ENCODE results near the gene FXYD4.

DNA sequence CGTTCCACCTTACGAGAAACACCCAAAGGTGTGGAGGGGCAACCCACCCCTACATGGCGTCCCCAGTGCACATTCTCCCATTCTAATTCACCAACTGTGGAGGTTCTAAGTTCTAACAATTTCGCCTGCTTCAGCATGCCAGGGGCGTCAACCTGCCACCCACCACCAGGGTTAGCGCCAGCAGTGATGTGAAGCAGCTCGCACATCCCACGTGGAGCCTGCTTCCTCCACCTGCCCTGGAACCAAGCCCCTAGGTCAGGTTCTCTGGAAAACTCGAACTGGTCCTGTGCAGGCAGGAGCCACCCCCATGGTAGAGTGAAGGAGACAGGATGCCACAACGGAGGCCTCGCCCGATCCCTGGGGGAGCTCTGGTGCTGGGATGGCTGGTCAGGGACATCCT lies 33.3 kb upstream of the FXYD4 start:
- TF ChIP-seq, protein P1, sequence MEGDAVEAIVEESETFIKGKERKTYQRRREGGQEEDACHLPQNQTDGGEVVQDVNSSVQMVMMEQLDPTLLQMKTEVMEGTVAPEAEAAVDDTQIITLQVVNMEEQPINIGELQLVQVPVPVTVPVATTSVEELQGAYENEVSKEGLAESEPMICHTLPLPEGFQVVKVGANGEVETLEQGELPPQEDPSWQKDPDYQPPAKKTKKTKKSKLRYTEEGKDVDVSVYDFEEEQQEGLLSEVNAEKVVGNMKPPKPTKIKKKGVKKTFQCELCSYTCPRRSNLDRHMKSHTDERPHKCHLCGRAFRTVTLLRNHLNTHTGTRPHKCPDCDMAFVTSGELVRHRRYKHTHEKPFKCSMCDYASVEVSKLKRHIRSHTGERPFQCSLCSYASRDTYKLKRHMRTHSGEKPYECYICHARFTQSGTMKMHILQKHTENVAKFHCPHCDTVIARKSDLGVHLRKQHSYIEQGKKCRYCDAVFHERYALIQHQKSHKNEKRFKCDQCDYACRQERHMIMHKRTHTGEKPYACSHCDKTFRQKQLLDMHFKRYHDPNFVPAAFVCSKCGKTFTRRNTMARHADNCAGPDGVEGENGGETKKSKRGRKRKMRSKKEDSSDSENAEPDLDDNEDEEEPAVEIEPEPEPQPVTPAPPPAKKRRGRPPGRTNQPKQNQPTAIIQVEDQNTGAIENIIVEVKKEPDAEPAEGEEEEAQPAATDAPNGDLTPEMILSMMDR (IDR thresholded peaks at IDR 0.05): no peak
- TF ChIP-seq POLR2A (IDR thresholded peaks at IDR 0.05): no peak
